OCI-LY7 (cell line): ENCODE results near the gene TMEM63A. TPM values are rescaled to one million over a fixed set of nuclear protein-coding genes. Genes with fewer than 3 reads are reported as not detected.

Source experiments
- BruUV-seq: library from RNA; stranded (reverse); fragments of 400-500 nt; replicated peaks from 2 replicates; lab custom pipeline; 2021; lab: Mats Ljungman, UMichigan
- CTCF ChIA-PET: fragments of 300-600 bp; sonication (Branson Sonifier 250); formaldehyde crosslinking; loops from one replicate; lab custom pipeline; 2022; ENCODE audit warnings: antibody characterized with exemption; ENCODE audit not compliant: unreplicated experiment; lab: Charles Lee
- POLR2A ChIA-PET: fragments of 300-600 bp; sonication (Branson Sonifier 250); formaldehyde crosslinking; loops from one replicate; lab custom pipeline; 2022; ENCODE audit warnings: antibody characterized with exemption; lab: Charles Lee
- DNase-seq: peaks from one replicate; pipeline ENCODE4 v3.0.0-alpha.2; 2015; ENCODE audit warnings: low spot score
- H2AFZ ChIP-seq: fragments of 200-600 bp; sonication (generic), shearing (Covaris generic); 2 replicates; pipeline ENCODE4 v1.6.1; 2014; ENCODE audit warnings: mild to moderate bottlenecking, antibody characterized with exemption, low read length, moderate library complexity
- H3K27ac ChIP-seq: fragments of 200-600 bp; sonication (generic); 2 replicates; pipeline ENCODE4 v1.5.1; 2014; ENCODE audit warnings: mixed run types, low read depth, mild to moderate bottlenecking, moderate library complexity, low read length, inconsistent platforms; ENCODE audit not compliant: poor library complexity, severe bottlenecking
- H3K36me3 ChIP-seq: fragments of 200-600 bp; sonication (generic); 2 replicates; pipeline ENCODE4 v1.6.1; 2014; ENCODE audit warnings: mild to moderate bottlenecking, antibody characterized with exemption, low read length, moderate library complexity, mixed read lengths; ENCODE audit not compliant: insufficient read depth
- H3K4me1 ChIP-seq: fragments of 200-600 bp; sonication (generic); 2 replicates; pipeline ENCODE4 v1.5.1; 2014; ENCODE audit warnings: mild to moderate bottlenecking, low read length; ENCODE audit not compliant: insufficient read depth, poor library complexity, severe bottlenecking
- H3K4me2 ChIP-seq: fragments of 200-600 bp; sonication (generic); 2 replicates; pipeline ENCODE4 v1.6.1; 2014; ENCODE audit warnings: mild to moderate bottlenecking, low read length
- H3K4me3 ChIP-seq: fragments of 200-600 bp; sonication (generic); 2 replicates; pipeline ENCODE4 v1.5.1; 2014; ENCODE audit warnings: mild to moderate bottlenecking, low read depth, low read length; ENCODE audit not compliant: poor library complexity, severe bottlenecking
- H3K79me2 ChIP-seq: fragments of 200-600 bp; sonication (generic); 2 replicates; pipeline ENCODE4 v1.6.1; 2016; ENCODE audit warnings: low read depth, mild to moderate bottlenecking, low read length, moderate library complexity, mixed read lengths; ENCODE audit not compliant: insufficient read depth
- H3K9me2 ChIP-seq: fragments of 200-600 bp; sonication (generic); 2 replicates; pipeline ENCODE4 v1.6.1; 2016; ENCODE audit warnings: mild to moderate bottlenecking, low read length, mixed read lengths; ENCODE audit not compliant: insufficient read depth
- H3K9me3 ChIP-seq: fragments of 200-600 bp; sonication (generic); 2 replicates; pipeline ENCODE4 v1.6.1; 2014; ENCODE audit warnings: mild to moderate bottlenecking, mixed run types, low read length, mixed read lengths
- H4K20me1 ChIP-seq: fragments of 200-600 bp; sonication (generic); 2 replicates; pipeline ENCODE4 v1.6.1; 2014; ENCODE audit warnings: mild to moderate bottlenecking, antibody characterized with exemption, low read length, moderate library complexity, mixed read lengths; ENCODE audit not compliant: insufficient read depth
- EZH2phosphoT487 ChIP-seq: fragments of 200-600 bp; sonication (generic); IDR thresholded peaks from 2 replicates; pipeline ENCODE4 v1.6.1; 2018; ENCODE audit warnings: low read depth, borderline replicate concordance, mild to moderate bottlenecking, mixed run types, antibody characterized with exemption, low read length, moderate library complexity, mixed read lengths
- intact Hi-C: fragments of 100-400 bp; cut with micrococcal nuclease; formaldehyde crosslinking; loops from one replicate; pipeline ENCODE4 v1.10.0; 2022; ENCODE audit not compliant: unreplicated experiment
- total RNA-seq, 2 experiments: library from RNA; depleted of rRNA in 1 of 2; stranded (reverse); fragments of >200 nt in 1 of 2; shearing (Covaris generic) in 1 of 2; gene quantifications; 2 replicates each; pipeline ENCODE4 v1.2.3, GENCODE V29; 2014 to 2022
- TF ChIP-seq, protein P1 (sequence below): fragments of 200-600 bp; sonication (generic); conservative IDR thresholded peaks from 2 replicates; pipeline ENCODE4 v1.5.1; 2014; ENCODE audit warnings: mild to moderate bottlenecking, antibody characterized with exemption, low read length, moderate library complexity, mixed read lengths

TMEM63A gene
- total RNA-seq, 2 experiments from 2014 or later: 21.0 to 46.5 TPM

DNA sequence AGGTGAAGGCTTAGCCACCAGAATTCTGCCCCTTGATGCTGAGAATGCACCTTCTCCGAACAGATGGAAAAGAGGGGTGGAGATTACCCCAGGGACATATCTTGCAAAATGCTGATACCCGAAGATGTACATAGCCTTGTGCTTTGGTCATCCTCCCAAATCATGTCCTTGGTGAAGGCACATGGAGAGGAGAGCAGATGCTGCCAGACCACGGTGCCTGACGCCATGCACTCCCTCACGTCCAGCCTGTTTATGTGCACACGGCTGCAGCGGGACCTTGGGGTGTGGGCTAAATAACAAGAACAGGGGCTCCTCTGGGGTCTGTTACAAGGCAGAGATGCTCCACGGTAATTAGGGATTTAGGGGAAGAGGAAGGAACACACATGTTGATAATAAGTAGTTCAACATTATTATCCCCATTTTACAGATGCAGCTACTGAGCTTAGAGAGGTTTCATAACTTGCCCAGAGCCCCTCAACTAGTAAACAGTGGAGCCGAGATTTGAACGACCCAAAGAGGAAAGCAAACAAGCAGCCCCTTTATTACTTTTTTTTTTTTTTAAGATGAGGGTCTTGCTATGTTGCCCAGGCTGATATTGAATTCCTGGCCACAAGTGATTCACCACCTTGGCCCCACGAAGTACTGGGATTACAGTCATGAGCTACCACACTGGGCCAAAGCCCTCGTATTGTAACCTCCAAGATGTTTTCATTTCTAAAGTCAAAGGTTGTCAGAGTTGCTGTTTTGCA is 59.4 kb downstream of the TMEM63A start:
- H3K4me3 ChIP-seq: no peak overlapping the region
- no peaks in the 10 kb centered on the region for H4K20me1 ChIP-seq
- H3K27ac ChIP-seq: no peak overlapping the region
- intact Hi-C loops: no loop called here
- no peaks in the 10 kb centered on the region for H3K9me2 ChIP-seq
- no peaks in the 10 kb centered on the region for H3K79me2 ChIP-seq
- no peak overlapping the region for H2AFZ ChIP-seq
- H3K36me3 ChIP-seq: no peaks in the 10 kb centered on the region
- TF ChIP-seq, protein P1, sequence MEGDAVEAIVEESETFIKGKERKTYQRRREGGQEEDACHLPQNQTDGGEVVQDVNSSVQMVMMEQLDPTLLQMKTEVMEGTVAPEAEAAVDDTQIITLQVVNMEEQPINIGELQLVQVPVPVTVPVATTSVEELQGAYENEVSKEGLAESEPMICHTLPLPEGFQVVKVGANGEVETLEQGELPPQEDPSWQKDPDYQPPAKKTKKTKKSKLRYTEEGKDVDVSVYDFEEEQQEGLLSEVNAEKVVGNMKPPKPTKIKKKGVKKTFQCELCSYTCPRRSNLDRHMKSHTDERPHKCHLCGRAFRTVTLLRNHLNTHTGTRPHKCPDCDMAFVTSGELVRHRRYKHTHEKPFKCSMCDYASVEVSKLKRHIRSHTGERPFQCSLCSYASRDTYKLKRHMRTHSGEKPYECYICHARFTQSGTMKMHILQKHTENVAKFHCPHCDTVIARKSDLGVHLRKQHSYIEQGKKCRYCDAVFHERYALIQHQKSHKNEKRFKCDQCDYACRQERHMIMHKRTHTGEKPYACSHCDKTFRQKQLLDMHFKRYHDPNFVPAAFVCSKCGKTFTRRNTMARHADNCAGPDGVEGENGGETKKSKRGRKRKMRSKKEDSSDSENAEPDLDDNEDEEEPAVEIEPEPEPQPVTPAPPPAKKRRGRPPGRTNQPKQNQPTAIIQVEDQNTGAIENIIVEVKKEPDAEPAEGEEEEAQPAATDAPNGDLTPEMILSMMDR: no peak
- TF ChIP-seq EZH2phosphoT487: no peak
- no peak for DNase-seq
- no peak overlapping the region for H3K4me2 ChIP-seq
- POLR2A ChIA-PET: interaction anchor here (0.7 to 1.0 kb wide), 5 partner anchors 9 to 59 kb away, joined by 3 to 5 read pairs (median 3); no protein-coding TSS in a partner anchor
- CTCF ChIA-PET: no interaction called here
- H3K4me1 ChIP-seq: peaks cover under 1% of the 10 kb centered on the region
- BruUV-seq: no TSS peak
- H3K9me3 ChIP-seq: no peaks in the 10 kb centered on the region

DNA sequence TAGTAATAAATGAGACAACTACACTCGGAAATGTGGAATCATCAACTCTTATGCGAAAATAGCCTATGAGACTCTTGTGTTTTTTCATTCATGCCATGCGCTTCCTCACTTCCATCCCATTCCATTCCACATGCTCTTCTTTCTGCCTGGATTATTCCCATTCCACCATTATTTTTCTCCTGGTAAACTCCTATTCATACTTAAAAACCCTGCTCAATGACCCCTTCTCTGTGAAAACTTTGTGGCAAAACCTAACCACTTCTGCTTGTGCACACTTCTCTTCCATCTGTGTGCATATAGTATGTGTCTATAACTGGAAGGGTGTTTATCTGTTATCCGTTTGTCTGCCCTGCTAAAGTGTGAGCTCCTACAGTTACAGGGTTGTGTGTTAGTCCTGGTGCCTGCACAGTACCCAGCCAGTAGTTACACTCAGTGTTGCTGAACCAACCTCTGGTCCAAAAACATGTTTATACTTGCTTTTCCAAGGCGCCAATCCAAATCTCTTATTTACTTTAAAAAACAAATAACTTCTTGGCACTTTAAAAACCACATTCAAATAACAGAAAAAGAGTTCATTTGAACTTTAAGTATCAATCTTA is 61.6 kb downstream of the TMEM63A start:
- Histone ChIP-seq H3K9me3 (no peaks in the 10 kb centered on the region), H4K20me1 (no peaks in the 10 kb centered on the region), H3K79me2 (no peaks in the 10 kb centered on the region), H3K27ac (no peak overlapping the region), H3K9me2 (no peaks in the 10 kb centered on the region), H2AFZ (no peak overlapping the region), H3K4me3 (no peak overlapping the region), H3K4me2 (no peak overlapping the region), H3K36me3 (no peaks in the 10 kb centered on the region), H3K4me1 (peaks cover 4% of the 10 kb centered on the region)
- no TSS peak for BruUV-seq
- intact Hi-C loops: no loop called here
- no peak for DNase-seq
- TF ChIP-seq EZH2phosphoT487: no peak
- TF ChIP-seq, protein P1: no peak
- ChIA-PET POLR2A (no interaction called here), CTCF (no interaction called here)
